ENCODE results near the gene STAMBPL1.

DNA sequence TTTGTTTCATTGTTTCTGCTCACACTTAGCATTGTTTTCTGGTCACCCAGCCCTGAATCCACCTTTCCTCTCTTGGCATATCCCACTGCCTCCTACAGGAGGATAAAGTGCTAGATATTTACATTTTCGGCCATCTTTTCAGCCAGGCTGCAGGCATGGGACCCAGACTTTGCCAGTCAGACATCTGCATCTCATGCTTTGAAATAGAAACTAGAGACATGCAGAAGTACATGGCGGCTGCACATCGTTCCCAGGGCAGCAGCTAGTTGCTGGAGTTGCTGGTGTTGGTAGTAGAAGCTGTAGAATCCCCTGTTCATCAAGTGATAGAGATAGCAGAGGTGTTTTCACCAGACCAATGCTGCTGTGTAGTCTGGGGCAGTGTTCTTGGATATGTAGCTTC is 18.7 kb downstream of the STAMBPL1 start:
- TF ChIP-seq, protein P1, sequence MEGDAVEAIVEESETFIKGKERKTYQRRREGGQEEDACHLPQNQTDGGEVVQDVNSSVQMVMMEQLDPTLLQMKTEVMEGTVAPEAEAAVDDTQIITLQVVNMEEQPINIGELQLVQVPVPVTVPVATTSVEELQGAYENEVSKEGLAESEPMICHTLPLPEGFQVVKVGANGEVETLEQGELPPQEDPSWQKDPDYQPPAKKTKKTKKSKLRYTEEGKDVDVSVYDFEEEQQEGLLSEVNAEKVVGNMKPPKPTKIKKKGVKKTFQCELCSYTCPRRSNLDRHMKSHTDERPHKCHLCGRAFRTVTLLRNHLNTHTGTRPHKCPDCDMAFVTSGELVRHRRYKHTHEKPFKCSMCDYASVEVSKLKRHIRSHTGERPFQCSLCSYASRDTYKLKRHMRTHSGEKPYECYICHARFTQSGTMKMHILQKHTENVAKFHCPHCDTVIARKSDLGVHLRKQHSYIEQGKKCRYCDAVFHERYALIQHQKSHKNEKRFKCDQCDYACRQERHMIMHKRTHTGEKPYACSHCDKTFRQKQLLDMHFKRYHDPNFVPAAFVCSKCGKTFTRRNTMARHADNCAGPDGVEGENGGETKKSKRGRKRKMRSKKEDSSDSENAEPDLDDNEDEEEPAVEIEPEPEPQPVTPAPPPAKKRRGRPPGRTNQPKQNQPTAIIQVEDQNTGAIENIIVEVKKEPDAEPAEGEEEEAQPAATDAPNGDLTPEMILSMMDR (IDR thresholded peaks at IDR 0.05): no peak
- no peak for TF ChIP-seq POLR2A (IDR thresholded peaks at IDR 0.05)

Measured in heart left ventricle (tissue), 13 donors.